ENCODE results near the gene ZBTB18. TPM values are rescaled to one million over a fixed set of nuclear protein-coding genes. Genes with fewer than 3 reads are reported as not detected.
"Not testable (repeated sequence)": the region's sequence is repeated elsewhere in the genome, so short reads cannot be mapped to it uniquely, and the experiment has no call there.

Gene ZBTB18
- total RNA-seq, 2 donors from 2014 or later: 9.6 to 10.3 TPM

DNA sequence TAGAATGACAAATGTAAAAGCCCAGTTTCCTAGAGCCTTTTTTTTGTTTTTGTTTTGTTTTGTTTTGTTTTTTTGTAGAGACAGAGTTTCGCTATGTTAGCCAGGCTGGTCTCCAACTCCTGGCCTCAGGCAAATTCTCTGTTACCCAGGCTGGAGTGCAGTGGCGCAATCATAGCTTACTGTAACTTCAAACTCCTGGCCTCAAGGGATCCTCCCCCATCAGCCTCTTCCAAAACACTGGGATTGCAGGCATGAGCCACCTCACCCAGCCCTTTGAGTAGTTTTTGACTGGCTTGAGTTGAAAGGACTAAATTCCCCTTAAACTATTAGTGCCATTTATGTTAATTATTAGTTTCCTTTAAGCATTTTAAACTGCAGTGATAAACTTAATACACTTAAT lies 28.8 kb upstream of the ZBTB18 start:
- no peak for DNase-seq
- Mint-ChIP-seq H3K4me3 (no peak overlapping the region), H3K36me3 (ENCODE audit: insufficient read depth in 2 of 2) (no peaks in the 10 kb centered on the region), H3K27me3 (ENCODE audit: low read depth) (peaks cover 2% of the 10 kb centered on the region), H3K4me1 (ENCODE audit: low read depth) (no peaks in the 10 kb centered on the region), H3K27ac (no peak overlapping the region), H3K9me3 (peaks cover 0 to 3% of the 10 kb centered on the region in 2 donors)
- no peak for ATAC-seq (replicated peaks in 1 of 2)

GRCh38 chr1:244022864-244023440 lies 28.1 kb upstream of the ZBTB18 start:
- peaks cover 0 to 3% of the 10 kb centered on the region in 2 donors for H3K9me3 Mint-ChIP-seq
- no peak for ATAC-seq (replicated peaks in 1 of 2)
- peaks cover 5% of the 10 kb centered on the region for H3K27me3 Mint-ChIP-seq (ENCODE audit: low read depth)
- no peaks in the 10 kb centered on the region for H3K36me3 Mint-ChIP-seq (ENCODE audit: insufficient read depth in 2 of 2)
- H3K4me1 Mint-ChIP-seq (ENCODE audit: low read depth): no peaks in the 10 kb centered on the region
- H3K4me3 Mint-ChIP-seq: no peak overlapping the region
- DNase-seq: no peak
- no peak overlapping the region for H3K27ac Mint-ChIP-seq

- H3K4me3 Mint-ChIP-seq: no peak overlapping the region
- no peaks in the 10 kb centered on the region for H3K9me3 Mint-ChIP-seq
- no peak for DNase-seq
- ATAC-seq (replicated peaks in 1 of 2): no peak
- no peaks in the 10 kb centered on the region for H3K36me3 Mint-ChIP-seq (ENCODE audit: insufficient read depth in 2 of 2)
- H3K27me3 Mint-ChIP-seq (ENCODE audit: low read depth): peaks cover 5% of the 10 kb centered on the region
- H3K27ac Mint-ChIP-seq: no peak overlapping the region
- no peaks in the 10 kb centered on the region for H3K4me1 Mint-ChIP-seq (ENCODE audit: low read depth)
These were observed 23.5 kb upstream of the ZBTB18 start for GRCh38 chr1:244027491-244028145.

DNA sequence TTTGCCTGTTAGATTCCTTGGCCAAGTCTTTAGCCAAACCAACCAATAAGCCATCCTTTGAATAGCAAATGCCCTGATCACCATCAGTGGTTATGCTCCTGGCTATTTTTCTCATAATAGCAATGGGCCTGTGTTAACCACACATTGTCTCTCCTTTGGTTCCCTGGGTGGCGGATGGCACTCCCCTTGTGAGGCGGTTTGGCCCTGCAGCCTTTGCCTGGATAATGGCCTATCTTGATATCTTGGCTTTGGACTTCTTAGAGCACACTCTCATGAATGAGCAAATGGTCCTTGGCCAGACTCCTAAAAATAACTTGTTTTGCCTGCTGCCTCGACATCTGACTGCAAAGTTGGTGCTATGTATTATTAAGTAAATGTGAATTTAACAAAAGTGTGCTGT lies 22.4 kb upstream of the ZBTB18 start:
- Mint-ChIP-seq H3K27ac (no peak overlapping the region), H3K4me3 (no peak overlapping the region), H3K4me1 (ENCODE audit: low read depth) (no peaks in the 10 kb centered on the region), H3K9me3 (no peaks in the 10 kb centered on the region), H3K36me3 (ENCODE audit: insufficient read depth in 2 of 2) (no peaks in the 10 kb centered on the region), H3K27me3 (ENCODE audit: low read depth) (peaks cover 5% of the 10 kb centered on the region)
- no peak for DNase-seq
- no peak for ATAC-seq (replicated peaks in 1 of 2)

GRCh38 chr1:244029124-244029523 lies 22.0 kb upstream of the ZBTB18 start:
- Mint-ChIP-seq H3K4me1 (ENCODE audit: low read depth) (no peaks in the 10 kb centered on the region), H3K9me3 (no peaks in the 10 kb centered on the region)

DNA sequence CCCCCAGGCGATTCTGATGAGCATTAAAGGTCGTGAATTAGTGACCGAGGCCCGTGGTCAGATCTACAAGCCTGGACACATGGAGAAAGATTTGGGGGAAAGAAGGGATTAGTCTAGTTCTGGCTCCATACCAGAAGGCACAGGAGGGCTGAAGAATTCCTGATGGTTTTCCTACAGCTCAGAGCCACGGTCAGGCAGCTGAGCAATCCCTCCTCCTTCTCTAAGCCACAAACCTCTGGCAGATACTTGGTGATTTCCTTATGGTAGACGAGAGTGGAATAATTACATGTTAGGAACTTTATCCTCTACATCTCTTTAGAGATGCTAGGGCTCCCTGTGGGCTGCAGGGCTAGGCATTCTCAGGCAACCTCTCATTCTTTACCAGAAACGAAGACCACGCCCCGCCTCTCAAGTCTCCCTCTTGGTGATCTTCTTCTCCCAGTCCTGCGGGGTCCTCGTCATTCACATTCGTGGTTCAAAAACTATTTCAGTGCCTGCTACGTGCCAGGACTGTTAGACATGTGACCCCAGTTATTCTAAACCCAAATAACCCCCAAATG lies 20.5 kb upstream of the ZBTB18 start:
- peaks cover 5% of the 10 kb centered on the region for H3K27me3 Mint-ChIP-seq (ENCODE audit: low read depth)
- H3K36me3 Mint-ChIP-seq (ENCODE audit: insufficient read depth in 2 of 2): no peaks in the 10 kb centered on the region
- no peaks in the 10 kb centered on the region for H3K9me3 Mint-ChIP-seq
- H3K4me1 Mint-ChIP-seq (ENCODE audit: low read depth): no peaks in the 10 kb centered on the region
- DNase-seq (no peak), ATAC-seq (replicated peaks in 1 of 2) (no peak)
- H3K4me3 Mint-ChIP-seq: no peak overlapping the region
- no peak overlapping the region for H3K27ac Mint-ChIP-seq

More at GRCh38 chr1:244029124-244029523, 22.0 kb upstream of the ZBTB18 start:
- no peak for ATAC-seq (replicated peaks in 1 of 2)
- H3K36me3 Mint-ChIP-seq (ENCODE audit: insufficient read depth in 2 of 2): no peaks in the 10 kb centered on the region
- DNase-seq: no peak
- peaks cover 5% of the 10 kb centered on the region for H3K27me3 Mint-ChIP-seq (ENCODE audit: low read depth)
- H3K27ac Mint-ChIP-seq: no peak overlapping the region
- no peak overlapping the region for H3K4me3 Mint-ChIP-seq

DNA sequence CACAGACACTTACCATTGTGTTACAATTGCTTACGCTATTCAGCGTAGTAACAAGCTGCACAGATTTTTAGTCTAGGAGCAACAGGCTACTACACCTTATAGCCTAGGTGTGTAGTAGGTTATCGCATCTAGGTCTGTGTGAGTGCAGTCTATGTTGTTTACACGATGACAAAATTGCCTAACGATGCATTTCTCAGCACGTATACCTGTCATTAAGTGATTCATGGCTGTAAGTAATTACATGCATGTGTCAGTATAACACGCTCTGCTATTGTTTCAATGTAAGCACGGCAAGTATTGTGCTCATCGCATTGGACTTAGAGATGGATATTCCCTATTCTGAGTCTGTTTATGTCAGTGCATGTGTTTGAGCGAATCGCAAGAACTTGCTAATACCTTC lies 15.7 kb upstream of the ZBTB18 start:
- DNase-seq (no peak), ATAC-seq (replicated peaks in 1 of 2) (no peak)
- Mint-ChIP-seq H3K36me3 (ENCODE audit: insufficient read depth in 2 of 2) (no peaks in the 10 kb centered on the region), H3K27ac (no peak overlapping the region), H3K27me3 (ENCODE audit: low read depth) (no peaks in the 10 kb centered on the region), H3K9me3 (no peaks in the 10 kb centered on the region), H3K4me1 (ENCODE audit: low read depth) (no peaks in the 10 kb centered on the region), H3K4me3 (no peak overlapping the region)

- no peak overlapping the region for H3K4me3 Mint-ChIP-seq
- DNase-seq: no peak
- H3K27ac Mint-ChIP-seq: no peak overlapping the region
- H3K4me1 Mint-ChIP-seq (ENCODE audit: low read depth): no peaks in the 10 kb centered on the region
- no peaks in the 10 kb centered on the region for H3K9me3 Mint-ChIP-seq
- no peaks in the 10 kb centered on the region for H3K36me3 Mint-ChIP-seq (ENCODE audit: insufficient read depth in 2 of 2)
- H3K27me3 Mint-ChIP-seq (ENCODE audit: low read depth): peaks cover 3% of the 10 kb centered on the region
- no peak for ATAC-seq (replicated peaks in 1 of 2)
These were observed 13.8 kb upstream of the ZBTB18 start for GRCh38 chr1:244037252-244037651.

- Mint-ChIP-seq H3K27ac (no peak overlapping the region), H3K4me1 (ENCODE audit: low read depth) (peaks cover 18% of the 10 kb centered on the region), H3K9me3 (no peaks in the 10 kb centered on the region), H3K4me3 (no peak overlapping the region), H3K36me3 (ENCODE audit: insufficient read depth in 2 of 2) (no peaks in the 10 kb centered on the region), H3K27me3 (ENCODE audit: low read depth) (peaks cover 6% of the 10 kb centered on the region)
- DNase-seq (no peak), ATAC-seq (replicated peaks in 1 of 2) (no peak)
These were observed 9.5 kb upstream of the ZBTB18 start for GRCh38 chr1:244041466-244042120.

GRCh38 chr1:244042293-244042692 lies 8.8 kb upstream of the ZBTB18 start:
- DNase-seq (no peak), ATAC-seq (replicated peaks in 1 of 2) (no peak)
- H3K36me3 Mint-ChIP-seq (ENCODE audit: insufficient read depth in 2 of 2): no peaks in the 10 kb centered on the region
- peaks cover 6% of the 10 kb centered on the region for H3K27me3 Mint-ChIP-seq (ENCODE audit: low read depth)
- H3K9me3 Mint-ChIP-seq: no peaks in the 10 kb centered on the region
- H3K4me3 Mint-ChIP-seq: no peak overlapping the region
- no peak overlapping the region for H3K27ac Mint-ChIP-seq
- peaks cover 25% of the 10 kb centered on the region for H3K4me1 Mint-ChIP-seq (ENCODE audit: low read depth)

DNA sequence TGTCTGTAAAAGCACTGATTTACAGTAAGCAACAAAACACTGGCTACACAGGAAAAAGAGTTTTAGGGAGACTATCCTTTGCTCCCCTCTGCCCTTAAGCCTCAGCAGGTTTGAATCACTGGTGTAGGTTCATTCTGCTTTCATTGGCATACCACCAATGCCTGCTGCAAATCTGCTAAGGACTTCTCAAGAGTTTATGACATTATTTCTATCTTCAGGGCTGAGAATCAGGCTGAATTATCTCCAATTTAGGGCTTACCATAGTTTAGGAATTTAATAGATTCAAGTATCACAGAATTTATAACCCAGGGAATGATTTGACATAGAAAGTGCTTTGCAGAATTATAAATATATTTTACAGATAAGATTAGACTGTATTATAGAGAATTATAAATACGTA lies 6.7 kb upstream of the ZBTB18 start:
- H3K9me3 Mint-ChIP-seq: no peaks in the 10 kb centered on the region
- no peak overlapping the region for H3K27ac Mint-ChIP-seq
- no peak overlapping the region for H3K4me3 Mint-ChIP-seq
- no peak for ATAC-seq (replicated peaks in 1 of 2)
- H3K27me3 Mint-ChIP-seq (ENCODE audit: low read depth): peaks cover 6% of the 10 kb centered on the region
- DNase-seq: no peak
- peaks cover 26% of the 10 kb centered on the region for H3K4me1 Mint-ChIP-seq (ENCODE audit: low read depth)
- peaks cover under 1% of the 10 kb centered on the region in 2 donors for H3K36me3 Mint-ChIP-seq (ENCODE audit: insufficient read depth in 2 of 2)

GRCh38 chr1:244046254-244046653 lies 4.8 kb upstream of the ZBTB18 start:
- not testable (repeated sequence) for DNase-seq; H3K27ac Mint-ChIP-seq; H3K9me3 Mint-ChIP-seq; H3K27me3 Mint-ChIP-seq (ENCODE audit: low read depth); ATAC-seq (replicated peaks in 1 of 2); H3K36me3 Mint-ChIP-seq (ENCODE audit: insufficient read depth in 2 of 2)
- Mint-ChIP-seq H3K4me3 (peak overlapping the region; percentile 94 to 98), H3K4me1 (ENCODE audit: low read depth) (peaks cover 26% of the 10 kb centered on the region)

DNA sequence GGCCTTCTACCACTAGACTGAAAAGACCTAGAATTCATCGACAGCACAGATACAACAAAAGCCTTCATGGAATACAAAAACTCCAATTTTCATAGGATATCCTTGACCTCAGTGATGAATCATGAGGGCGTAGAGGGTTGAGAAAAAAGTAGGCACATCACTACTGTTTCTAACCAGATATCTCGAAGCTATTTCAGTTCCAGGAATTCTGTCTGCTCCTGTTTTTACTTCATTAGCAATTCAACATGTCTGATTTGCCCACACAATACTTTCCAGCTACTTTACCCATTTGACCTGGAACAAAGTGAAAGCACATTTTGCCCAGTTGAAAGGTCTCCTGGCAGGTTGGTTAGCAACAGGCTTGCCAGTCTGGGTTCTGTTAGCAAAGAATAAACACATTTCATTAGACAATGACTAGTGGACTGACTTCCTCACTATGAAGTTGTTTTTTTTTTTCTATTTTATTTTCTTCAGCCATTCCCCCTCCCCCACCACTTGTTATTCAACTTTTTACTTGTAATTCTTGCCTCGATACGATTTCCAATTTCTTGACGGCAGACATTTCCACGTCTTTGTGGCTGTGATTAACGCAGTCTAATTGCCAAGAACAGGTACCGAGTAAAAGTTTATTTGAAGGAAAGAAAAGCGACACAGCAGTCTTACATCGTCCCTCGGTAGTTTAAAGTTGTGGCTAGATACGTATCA lies 4.0 kb upstream of the ZBTB18 start:
- H3K4me3 Mint-ChIP-seq: peak overlapping the region; percentile 94 to 98
- peaks cover 26% of the 10 kb centered on the region for H3K4me1 Mint-ChIP-seq (ENCODE audit: low read depth)
- ATAC-seq (replicated peaks in 1 of 2): no peak
- H3K36me3 Mint-ChIP-seq (ENCODE audit: insufficient read depth in 2 of 2): peaks cover 2 to 4% of the 10 kb centered on the region in 2 donors
- H3K27me3 Mint-ChIP-seq (ENCODE audit: low read depth): peaks cover 5% of the 10 kb centered on the region
- no peak for DNase-seq
- no peaks in the 10 kb centered on the region for H3K9me3 Mint-ChIP-seq
- peak overlapping the region; percentile 98 for H3K27ac Mint-ChIP-seq
